GM18909 (cell line): ENCODE measurements around the gene BET1L.
"Not testable (repeated sequence)": the region's sequence is repeated elsewhere in the genome, so short reads cannot be mapped to it uniquely, and the experiment has no call there.

ENCODE experiments used
- ATAC-seq: cut with Tn5 transposase; IDR thresholded peaks from one replicate; pipeline ENCODE4 v1.9.1; 2021; ENCODE audit warnings: mild to moderate bottlenecking; ENCODE audit not compliant: unreplicated experiment, poor library complexity

Gene BET1L

DNA sequence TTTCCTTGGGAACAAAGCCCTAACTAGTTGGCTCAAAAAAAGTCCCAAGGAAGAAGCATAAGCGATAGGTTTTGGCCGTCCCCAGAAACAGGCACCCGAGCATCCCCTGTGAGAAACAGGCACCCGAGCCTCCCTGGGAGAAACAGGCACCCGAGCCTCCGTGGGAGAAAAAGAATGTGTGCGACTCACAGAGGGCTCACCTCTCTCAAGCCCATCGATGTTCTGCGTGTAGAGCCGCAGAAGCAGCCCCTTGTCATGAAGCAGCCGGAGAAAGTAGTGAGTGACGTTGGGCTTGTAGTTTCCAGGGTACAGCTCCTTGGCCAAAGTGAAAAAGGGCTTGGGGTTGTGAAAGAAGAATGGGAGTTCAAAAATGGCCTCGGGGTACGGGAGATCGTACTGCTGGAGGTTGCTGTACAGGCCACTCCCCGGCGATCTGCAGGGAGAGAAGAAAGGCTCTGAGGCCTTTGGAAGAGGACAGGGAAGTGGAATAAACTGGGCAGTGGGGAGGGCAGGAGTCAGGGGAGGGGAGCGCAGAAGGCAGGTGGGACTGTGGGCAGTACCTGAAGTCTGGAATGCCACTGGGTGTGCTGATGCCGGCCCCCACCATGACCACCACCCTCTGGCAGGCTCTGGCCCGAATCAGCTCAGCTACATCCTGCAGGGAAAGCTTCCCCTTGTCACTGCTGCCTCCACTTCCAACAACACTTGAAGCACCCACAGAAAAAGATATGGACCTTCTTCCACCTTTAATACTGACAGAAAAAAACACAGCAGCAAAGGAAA, 25.8 kb upstream of the BET1L start:
- ATAC-seq: no peak

- ATAC-seq: no peak
These were observed 23.2 kb upstream of the BET1L start for GRCh38 chr11:230431-230830.

DNA sequence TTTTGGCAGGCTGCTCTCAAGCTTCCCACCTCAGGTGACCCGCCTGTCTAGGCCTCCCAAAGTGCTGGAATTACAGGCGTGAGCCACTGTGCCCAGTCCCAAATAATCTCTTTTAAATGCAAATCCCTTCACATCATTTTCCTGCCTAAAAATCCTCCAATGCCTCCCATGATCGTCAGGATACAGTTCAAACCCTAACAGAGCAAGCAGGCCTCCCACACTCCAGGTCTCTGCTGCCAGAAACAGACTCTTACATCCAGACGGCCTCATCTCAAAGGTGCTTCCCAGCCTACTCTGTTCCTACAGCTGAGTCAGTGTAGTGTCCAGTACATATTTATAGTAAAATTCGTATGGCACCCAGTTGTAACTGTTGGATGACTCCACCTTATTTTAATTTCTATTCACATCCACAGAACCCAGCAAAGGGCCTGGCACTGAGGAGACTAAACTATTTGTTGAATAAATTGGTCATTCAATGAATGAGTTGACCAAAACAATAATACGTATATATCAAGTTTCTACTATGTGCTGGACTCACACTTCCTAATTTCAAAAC, 20.7 kb upstream of the BET1L start:
- no peak for ATAC-seq

GRCh38 chr11:225734-226453, 18.7 kb upstream of the BET1L start:
- ATAC-seq: no peak

GRCh38 chr11:224424-224823, 17.2 kb upstream of the BET1L start:
- no peak for ATAC-seq

- ATAC-seq: no peak
These were observed 16.7 kb upstream of the BET1L start for GRCh38 chr11:223884-224283.

DNA sequence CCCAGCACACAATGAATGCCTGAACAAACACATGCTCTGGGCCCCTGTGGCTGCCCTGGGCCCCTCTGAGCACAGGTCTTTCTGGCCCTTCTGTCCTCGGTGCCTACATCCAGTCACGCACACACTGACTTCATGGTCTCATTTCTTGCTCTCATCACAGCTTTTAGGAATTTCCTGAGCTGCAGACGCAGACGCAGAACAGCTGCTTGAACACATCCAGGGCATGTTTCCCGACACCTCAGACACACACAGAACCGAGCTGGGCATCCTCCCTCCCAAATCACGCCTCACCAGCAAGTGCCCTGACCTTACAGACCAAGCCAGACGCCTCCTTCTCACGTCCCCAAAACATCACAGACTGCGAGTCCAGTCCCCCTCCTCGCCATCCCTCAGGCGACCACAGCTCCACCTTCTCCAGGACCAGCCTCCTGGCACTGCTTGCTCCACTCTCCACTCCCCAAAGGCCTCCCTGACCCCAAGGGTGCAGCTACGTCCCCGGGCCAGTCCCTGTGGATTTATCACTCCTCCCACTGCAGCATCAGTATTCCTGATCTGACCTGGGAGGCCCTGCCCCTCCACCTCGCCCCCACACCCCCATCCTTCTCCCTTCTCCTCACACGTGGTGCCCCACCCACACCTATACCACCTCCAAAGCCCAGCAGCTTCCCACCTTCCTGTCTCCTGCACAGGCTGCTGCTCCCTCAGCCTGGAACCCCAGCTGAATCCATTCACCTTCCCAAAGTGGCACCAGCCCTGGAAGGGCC, 16.0 kb upstream of the BET1L start:
- no peak for ATAC-seq

DNA sequence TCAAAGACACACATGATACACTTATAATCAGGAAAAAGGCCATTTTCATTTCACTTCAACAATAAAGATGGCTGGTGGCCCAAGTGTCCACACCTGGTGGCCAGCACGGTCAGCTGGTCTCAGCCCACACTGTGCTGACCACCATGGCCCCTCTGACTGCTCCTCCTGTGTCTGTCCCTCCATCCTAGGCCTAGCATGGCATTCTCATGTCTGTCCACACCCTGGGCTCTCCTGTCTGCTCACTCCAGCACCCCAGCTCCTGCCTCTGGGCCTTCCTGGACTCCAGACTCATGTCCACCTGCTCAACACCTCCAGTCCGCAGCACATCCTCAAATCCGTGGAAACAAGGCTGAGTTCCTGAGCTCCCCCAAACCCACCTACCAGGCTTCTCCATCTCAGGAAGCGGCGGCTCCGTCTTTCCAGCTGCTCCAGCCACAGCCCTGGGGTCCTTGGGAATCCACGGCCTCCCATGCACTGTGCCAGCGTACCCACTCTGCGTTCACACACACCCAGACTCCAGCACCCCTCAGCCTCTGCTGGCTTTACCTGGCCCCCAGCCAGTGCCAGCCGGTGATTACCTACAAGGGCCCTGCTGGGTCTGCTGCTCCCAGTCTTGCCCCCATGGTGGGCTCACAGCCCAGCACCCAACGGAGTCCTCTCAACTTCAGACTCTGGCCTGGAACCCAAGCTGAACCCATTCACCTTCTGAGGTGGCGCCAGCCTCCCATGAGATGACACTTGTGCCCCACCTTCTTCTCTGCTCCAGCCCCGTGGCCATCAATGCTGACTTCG, 15.0 kb upstream of the BET1L start:
- no peak for ATAC-seq

GRCh38 chr11:221539-221938, 14.3 kb upstream of the BET1L start:
- ATAC-seq: no peak

DNA sequence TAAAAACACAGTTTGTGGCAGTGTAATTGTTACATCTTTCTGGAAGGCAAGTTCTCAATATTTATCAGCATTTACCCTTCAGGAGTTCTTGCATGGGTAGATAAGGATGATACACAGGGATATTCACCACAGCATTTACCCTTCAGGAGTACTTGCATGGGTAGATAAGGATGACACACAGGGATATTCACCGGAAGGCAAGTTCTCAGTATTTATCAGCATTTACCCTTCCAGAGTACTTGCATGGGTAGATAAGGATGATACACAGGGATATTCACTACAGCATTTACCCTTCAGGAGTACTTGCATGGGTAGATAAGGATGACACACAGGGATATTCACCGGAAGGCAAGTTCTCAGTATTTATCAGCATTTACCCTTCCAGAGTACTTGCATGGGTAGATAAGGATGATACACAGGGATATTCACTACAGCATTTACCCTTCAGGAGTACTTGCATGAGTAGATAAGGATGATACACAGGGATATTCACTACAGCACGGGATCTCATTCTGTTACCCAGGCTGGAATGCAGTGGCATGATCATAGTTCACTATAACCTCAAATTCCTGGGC, 13.5 kb upstream of the BET1L start:
- ATAC-seq: not testable (repeated sequence)

- ATAC-seq: no peak
These were observed 11.8 kb upstream of the BET1L start for GRCh38 chr11:218815-219593.

- ATAC-seq: no peak
These were observed 10.5 kb upstream of the BET1L start for GRCh38 chr11:217704-218103.

GRCh38 chr11:216081-216974, 9.1 kb upstream of the BET1L start:
- no peak for ATAC-seq

DNA sequence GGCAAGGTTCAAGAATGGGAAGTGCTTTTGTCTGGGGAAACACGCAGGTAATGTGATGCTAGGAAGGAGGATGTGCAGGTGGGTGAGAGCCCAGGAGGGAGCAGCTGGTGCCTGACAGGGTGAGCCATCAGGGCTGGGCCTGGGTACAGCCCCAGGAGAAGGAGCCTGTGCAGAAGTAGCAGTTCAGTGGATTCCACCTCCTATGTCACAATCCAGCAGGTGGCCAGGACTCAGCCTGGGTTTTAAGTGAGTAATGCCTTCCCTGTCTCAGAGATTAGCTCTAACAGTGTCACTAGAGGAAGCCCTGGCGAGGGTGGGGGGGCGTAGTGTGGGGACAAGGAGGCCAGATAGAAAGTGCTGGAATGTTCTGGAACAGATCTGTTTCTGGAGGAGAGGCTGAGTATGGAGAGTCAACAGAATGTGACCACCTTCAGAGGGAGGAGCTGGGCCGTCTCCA, 8.4 kb upstream of the BET1L start:
- no peak for ATAC-seq

- no peak for ATAC-seq
These were observed 6.9 kb upstream of the BET1L start for GRCh38 chr11:214083-214482.

DNA sequence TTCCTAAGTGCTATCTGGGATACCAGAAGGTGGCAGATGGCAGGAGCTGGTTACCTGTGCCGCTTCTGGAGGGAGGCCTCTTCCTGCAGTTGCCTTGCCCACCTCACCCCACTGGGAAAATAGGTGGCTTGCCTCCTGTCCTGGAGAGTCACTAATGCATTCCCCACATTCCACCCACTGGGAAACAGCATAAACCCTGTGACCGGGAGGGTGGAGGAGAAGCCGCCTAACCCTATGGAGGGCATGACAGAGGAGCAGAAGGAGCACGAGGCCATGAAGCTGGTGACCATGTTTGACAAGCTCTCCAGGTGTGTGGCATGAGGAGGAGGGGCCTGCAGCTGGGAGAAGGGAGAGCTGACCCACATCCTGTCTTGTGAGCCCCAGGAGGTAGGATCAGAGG, 5.9 kb upstream of the BET1L start:
- no peak for ATAC-seq

DNA sequence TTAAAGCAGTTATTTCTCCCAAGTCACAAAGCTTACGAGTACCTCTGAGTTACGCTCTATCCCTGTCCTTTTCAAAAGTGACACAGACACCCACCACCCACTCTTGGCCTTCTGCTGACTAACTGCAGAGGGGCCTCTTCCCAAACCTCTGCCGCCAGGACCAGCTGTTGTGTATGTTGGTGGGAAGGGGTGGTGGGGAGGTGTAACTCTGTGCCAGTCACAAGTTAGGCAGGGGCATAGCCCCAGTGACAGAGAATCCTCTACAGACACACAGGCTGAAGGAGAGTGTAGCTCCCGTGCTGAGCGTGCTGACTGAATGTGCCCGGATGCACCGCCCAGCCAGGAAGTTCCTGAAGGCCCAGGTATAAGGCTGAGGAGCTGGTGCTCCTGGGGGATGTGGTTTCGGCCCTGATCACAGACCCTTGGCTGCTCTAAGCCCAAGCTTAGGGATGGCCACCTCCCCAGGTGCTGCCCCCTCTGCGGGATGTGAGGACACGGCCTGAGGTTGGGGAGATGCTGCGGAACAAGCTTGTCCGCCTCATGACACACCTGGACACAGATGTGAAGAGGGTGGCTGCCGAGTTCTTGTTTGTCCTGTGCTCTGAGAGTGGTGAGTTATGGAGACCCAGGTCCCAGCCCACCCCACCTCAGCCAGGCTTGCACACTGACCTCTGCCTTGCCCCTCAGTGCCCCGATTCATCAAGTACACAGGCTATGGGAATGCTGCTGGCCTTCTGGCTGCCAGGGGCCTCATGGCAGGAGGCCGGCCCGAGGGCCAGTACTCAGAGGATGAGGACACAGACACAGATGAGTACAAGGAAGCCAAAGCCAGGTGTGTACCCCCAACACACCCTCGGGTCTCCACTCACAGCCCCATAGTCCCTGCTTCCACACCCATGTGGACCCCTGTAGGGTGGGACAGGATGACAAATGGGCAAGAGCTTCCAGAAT, 5.2 kb upstream of the BET1L start:
- no peak for ATAC-seq
